Naive thymus-derived CD4-positive, alpha-beta T cell (primary cell): ENCODE data around the gene GBGT1. TPM values are rescaled to one million over a fixed set of nuclear protein-coding genes. Genes with fewer than 3 reads are reported as not detected.

Source experiments
- ATAC-seq: fragments of 150-1000 bp; cut with Tn5 transposase; 2 replicates; pipeline ENCODE4 v1.10.0; 2021; ENCODE audit warnings: mild to moderate bottlenecking, moderate library complexity
- CTCF ChIA-PET: fragments of 350-600 bp; sonication (Branson Sonifier 250); formaldehyde crosslinking; loops from one replicate; lab custom pipeline; 2021; ENCODE audit warnings: antibody characterized with exemption; lab: Charles Lee
- POLR2A ChIA-PET: fragments of 350-600 bp; sonication (Branson Sonifier 250); formaldehyde crosslinking; loops from one replicate; lab custom pipeline; 2021; ENCODE audit warnings: antibody characterized with exemption, inconsistent platforms; lab: Charles Lee
- DNase-seq, 9 donors: peaks; one replicate each; pipeline versions ENCODE4 v3.0.0 to v3.0.0-alpha.2; 2020 to 2022; ENCODE audit warnings: mixed read lengths in 1 of 9
- H3K27ac ChIP-seq: one replicate; pipeline ENCODE4 v1.7.0; 2013; ENCODE audit warnings: mild to moderate bottlenecking, low read depth, low read length, moderate library complexity
- H3K27me3 ChIP-seq, 2 donors: one replicate each; pipeline ENCODE4 v1.7.0; 2013; ENCODE audit warnings: low read length in 2 of 2, mild to moderate bottlenecking in 2 of 2, moderate library complexity in 2 of 2; ENCODE audit not compliant: control insufficient read depth in 2 of 2, insufficient read depth in 2 of 2
- H3K36me3 ChIP-seq, 3 experiments: 1 replicate in 2 of 3; 2 replicates in 1 of 3; pipeline ENCODE4 v1.7.0; 2013; ENCODE audit warnings: low read length in 3 of 3, mild to moderate bottlenecking in 3 of 3, moderate library complexity in 1 of 3; ENCODE audit not compliant: insufficient read depth in 3 of 3, control insufficient read depth in 2 of 3
- H3K4me1 ChIP-seq, 2 donors: one replicate each; pipeline ENCODE4 v1.7.0; 2013; ENCODE audit warnings: low read length in 2 of 2, mild to moderate bottlenecking in 2 of 2, moderate library complexity in 1 of 2; ENCODE audit not compliant: control insufficient read depth in 2 of 2, insufficient read depth in 2 of 2
- H3K4me3 ChIP-seq: 2 replicates; pipeline ENCODE4 v1.7.0; 2013; ENCODE audit warnings: mild to moderate bottlenecking, low read length
- H3K9me3 ChIP-seq, 3 experiments: 1 replicate in 2 of 3; 2 replicates in 1 of 3; pipeline ENCODE4 v1.7.0; 2013; ENCODE audit warnings: low read length in 3 of 3; ENCODE audit not compliant: control insufficient read depth in 2 of 3
- H3K27ac Mint-ChIP-seq, 9 donors: one replicate each; pipeline ENCODE4 v1.8.0; 2020 to 2022; ENCODE audit warnings: mixed read lengths in 9 of 9, mild to moderate bottlenecking in 8 of 9, moderate library complexity in 5 of 9, inconsistent platforms in 2 of 9
- H3K27me3 Mint-ChIP-seq, 5 donors: one replicate each; pipeline ENCODE4 v1.8.0; 2021 to 2022; ENCODE audit warnings: mixed read lengths in 5 of 5, mild to moderate bottlenecking in 1 of 5
- H3K36me3 Mint-ChIP-seq, 5 donors: one replicate each; pipeline ENCODE4 v1.8.0; 2020 to 2022; ENCODE audit warnings: mixed read lengths in 5 of 5, mild to moderate bottlenecking in 3 of 5, inconsistent platforms in 1 of 5
- H3K4me1 Mint-ChIP-seq, 7 donors: one replicate each; pipeline ENCODE4 v1.8.0; 2020 to 2022; ENCODE audit warnings: mixed read lengths in 7 of 7, mild to moderate bottlenecking in 3 of 7, inconsistent platforms in 1 of 7
- H3K4me3 Mint-ChIP-seq, 10 donors: one replicate each; pipeline ENCODE4 v1.8.0; 2020 to 2022; ENCODE audit warnings: mild to moderate bottlenecking in 10 of 10, mixed read lengths in 10 of 10, moderate library complexity in 6 of 10, inconsistent platforms in 2 of 10
- H3K9me3 Mint-ChIP-seq, 11 donors: one replicate each; pipeline ENCODE4 v1.8.0; 2020 to 2022; ENCODE audit warnings: mixed read lengths in 11 of 11, mild to moderate bottlenecking in 4 of 11, inconsistent platforms in 1 of 11, moderate library complexity in 1 of 11
- intact Hi-C, 2 donors: fragments of 100-400 bp; cut with micrococcal nuclease; formaldehyde crosslinking; loops; one replicate each; pipeline ENCODE4 v1.15.1; 2023
- polyA plus RNA-seq, 2 donors: library from polyadenylated mRNA; unstranded; fragments of 300-500 nt; fragmentation: Illumina TruSeq; gene quantifications; one replicate each; pipeline ENCODE4 v1.2.3, GENCODE V29; 2021
- total RNA-seq, 6 experiments: library from RNA in 5 of 6; stranded (reverse) in 5 of 6; gene quantifications; 1 replicate in 5 of 6; 2 replicates in 1 of 6; pipeline ENCODE4 v1.2.3 and lab custom pipeline; 2021 to 2026

GBGT1 gene
- total and polyA plus RNA-seq, 7 experiments from 2014 or later, result 0.14 to 14.8 (median 4.8) TPM; not detected in 1

- peaks cover 30 to 73% (median 69%) of the 10 kb centered on the region in 7 donors for H3K4me1 Mint-ChIP-seq
- H3K36me3 ChIP-seq, result no peaks in the 10 kb centered on the region
- no peaks in the 10 kb centered on the region for H3K27me3 ChIP-seq
- no peaks in the 10 kb centered on the region for H3K9me3 ChIP-seq
- peak overlapping the region in 8 of 9 donors; percentile 36 to 86 (median 55) for H3K27ac Mint-ChIP-seq
- H3K9me3 Mint-ChIP-seq, result no peaks in the 10 kb centered on the region
- peak overlapping the region; percentile 11 for H3K27ac ChIP-seq
- ChIA-PET CTCF (interaction anchor here (1.1 kb wide), 1 partner anchor 16 kb away, joined by 3 read pairs; no protein-coding TSS in a partner anchor), POLR2A (interaction anchor here (6.5 kb wide), 1 partner anchor 20 kb away, joined by 48 read pairs; no protein-coding TSS in a partner anchor)
- intact Hi-C loops, result no loop called here
- peaks cover 0 to 17% (median 0%) of the 10 kb centered on the region in 5 donors for H3K36me3 Mint-ChIP-seq
- peaks cover 55 to 82% of the 10 kb centered on the region in 2 donors for H3K4me1 ChIP-seq
- DNase-seq (no peak), ATAC-seq (no peak)
- H3K27me3 Mint-ChIP-seq, result no peaks in the 10 kb centered on the region
- peak overlapping the region in 5 of 10 donors; percentile 20 to 80 (median 55) for H3K4me3 Mint-ChIP-seq
- H3K4me3 ChIP-seq, result peak overlapping the region; percentile 27
Measured at GRCh38 chr9:133128152-133128551, 35.6 kb downstream of the GBGT1 start.

DNA sequence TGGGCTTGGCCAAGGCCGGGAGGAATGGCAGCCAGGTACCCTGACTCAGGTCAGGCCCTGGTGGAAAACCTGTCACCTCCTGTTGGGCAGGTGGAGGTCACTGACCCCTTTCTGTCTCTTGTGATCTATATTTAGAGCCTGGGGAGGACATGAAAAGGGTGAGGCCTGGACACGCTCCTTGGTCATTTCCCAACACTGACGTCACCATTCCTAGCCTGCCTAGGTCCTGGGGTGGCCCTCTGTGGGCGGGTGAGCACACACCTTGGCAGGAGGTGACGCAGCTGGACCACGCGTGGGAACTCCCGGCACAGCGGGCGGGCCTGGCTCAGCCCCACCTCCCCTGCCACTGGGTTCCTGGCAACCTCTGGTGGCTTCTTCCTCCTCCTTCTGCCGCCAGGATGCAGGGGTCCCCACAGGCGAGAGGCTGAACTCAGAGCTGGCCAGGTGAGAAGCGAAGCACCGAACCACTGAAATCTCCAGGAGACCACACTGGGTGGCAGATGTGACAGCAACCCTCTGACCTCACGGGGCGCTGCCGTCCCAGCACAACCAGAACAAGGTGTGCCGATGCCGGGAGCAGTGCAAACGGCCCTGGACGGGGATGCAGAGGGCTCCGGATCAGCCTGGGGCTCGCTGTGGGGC is 36.3 kb downstream of the GBGT1 start:
- H3K4me3 ChIP-seq, result peak overlapping the region; percentile 27
- H3K27me3 ChIP-seq, result no peaks in the 10 kb centered on the region
- H3K9me3 ChIP-seq, result no peaks in the 10 kb centered on the region
- H3K9me3 Mint-ChIP-seq, result no peaks in the 10 kb centered on the region
- H3K4me1 Mint-ChIP-seq, result peaks cover 30 to 73% (median 63%) of the 10 kb centered on the region in 7 donors
- peak overlapping the region in 6 of 9 donors; percentile 51 to 86 (median 66) for H3K27ac Mint-ChIP-seq
- no peaks in the 10 kb centered on the region for H3K27me3 Mint-ChIP-seq
- ChIA-PET CTCF (interaction anchor here (0.7 to 1.2 kb wide), 2 partner anchors 16 to 17 kb away, joined by 3 to 9 read pairs; no protein-coding TSS in a partner anchor), POLR2A (no interaction called here)
- intact Hi-C loops, result no loop called here
- H3K4me3 Mint-ChIP-seq, result peak overlapping the region in 5 of 10 donors; percentile 51 to 80 (median 59)
- ATAC-seq (peak; percentile 56), DNase-seq (no peak)
- H3K4me1 ChIP-seq, result peaks cover 48 to 75% of the 10 kb centered on the region in 2 donors
- H3K36me3 ChIP-seq, result no peaks in the 10 kb centered on the region
- H3K36me3 Mint-ChIP-seq, result peaks cover 0 to 17% (median 0%) of the 10 kb centered on the region in 5 donors
- H3K27ac ChIP-seq, result peak overlapping the region; percentile 57

DNA sequence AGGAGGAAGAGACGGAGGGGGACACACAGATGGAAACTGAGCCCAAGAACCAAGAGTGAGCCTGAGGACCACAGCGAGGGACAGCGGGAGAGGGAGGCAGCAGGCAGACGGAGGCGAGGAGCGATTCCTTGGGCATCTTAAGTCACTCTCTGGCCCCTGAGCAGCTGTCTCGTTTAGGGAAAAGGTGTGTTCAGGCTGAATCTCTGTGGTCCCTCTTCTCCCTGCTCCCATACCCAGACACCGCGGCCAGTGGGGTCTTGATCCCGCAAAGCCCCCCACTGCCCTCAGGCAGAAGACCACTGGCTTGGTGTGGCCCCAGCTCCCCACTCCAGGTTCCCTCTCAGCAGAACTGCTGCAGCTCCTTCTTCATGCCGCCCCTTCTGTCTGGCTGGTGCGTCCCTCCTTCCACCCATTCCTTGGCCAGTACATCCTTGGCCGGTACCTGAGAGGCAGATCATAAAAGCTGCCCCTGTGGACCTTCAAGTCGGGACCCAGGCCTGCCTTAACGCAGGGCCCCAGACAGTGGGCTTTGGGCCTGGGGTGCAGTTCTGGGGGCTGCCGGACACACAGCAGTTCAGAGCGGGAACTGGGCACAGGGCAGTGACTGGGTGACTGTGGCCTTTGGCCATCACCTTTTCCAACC is 36.9 kb downstream of the GBGT1 start:
- peaks cover 47 to 70% of the 10 kb centered on the region in 2 donors for H3K4me1 ChIP-seq
- no peak overlapping the region for H3K4me3 ChIP-seq
- no peaks in the 10 kb centered on the region for H3K27me3 Mint-ChIP-seq
- ATAC-seq (no peak), DNase-seq (no peak)
- H3K9me3 Mint-ChIP-seq, result no peaks in the 10 kb centered on the region
- POLR2A ChIA-PET, result interaction anchor here (0.7 to 1.3 kb wide), 2 partner anchors 8 to 10 kb away, joined by 3 read pairs; no protein-coding TSS in a partner anchor
- H3K27ac ChIP-seq, result peak overlapping the region; percentile 57
- H3K9me3 ChIP-seq, result no peaks in the 10 kb centered on the region
- peak overlapping the region; percentile 52 to 80 (median 64) for H3K4me3 Mint-ChIP-seq
- H3K27me3 ChIP-seq, result no peaks in the 10 kb centered on the region
- no peaks in the 10 kb centered on the region for H3K36me3 ChIP-seq
- H3K27ac Mint-ChIP-seq, result peak overlapping the region in 7 of 9 donors; percentile 28 to 94 (median 82)
- peaks cover 0 to 17% (median 0%) of the 10 kb centered on the region in 5 donors for H3K36me3 Mint-ChIP-seq
- CTCF ChIA-PET, result interaction anchor here (0.7 to 1.2 kb wide), 2 partner anchors 16 to 18 kb away, joined by 3 to 9 read pairs; no protein-coding TSS in a partner anchor
- intact Hi-C loops, result no loop called here
- H3K4me1 Mint-ChIP-seq, result peaks cover 31 to 73% (median 60%) of the 10 kb centered on the region in 7 donors

- Histone ChIP-seq H3K27ac (peak overlapping the region; percentile 57), H3K27me3 (no peaks in the 10 kb centered on the region), H3K4me1 (peaks cover 46 to 69% of the 10 kb centered on the region in 2 donors), H3K36me3 (no peaks in the 10 kb centered on the region), H3K4me3 (peak overlapping the region; percentile 20), H3K9me3 (no peaks in the 10 kb centered on the region)
- ATAC-seq (no peak), DNase-seq (peak in 1 of 9 donors; percentile 44)
- ChIA-PET POLR2A (interaction anchor here (0.7 to 1.6 kb wide), 6 partner anchors 9 to 66 kb away, joined by 3 to 4 read pairs (median 3); no protein-coding TSS in a partner anchor), CTCF (interaction anchor here (0.6 to 1.2 kb wide), 2 partner anchors 18 kb away, joined by 3 to 9 read pairs; no protein-coding TSS in a partner anchor)
- no peaks in the 10 kb centered on the region for H3K27me3 Mint-ChIP-seq
- H3K36me3 Mint-ChIP-seq, result peaks cover 0 to 17% (median 0%) of the 10 kb centered on the region in 5 donors
- no peaks in the 10 kb centered on the region for H3K9me3 Mint-ChIP-seq
- H3K4me3 Mint-ChIP-seq, result peak overlapping the region; percentile 39 to 80 (median 64)
- peaks cover 35 to 72% (median 58%) of the 10 kb centered on the region in 7 donors for H3K4me1 Mint-ChIP-seq
- intact Hi-C loops, result no loop called here
- peak overlapping the region; percentile 28 to 94 (median 81) for H3K27ac Mint-ChIP-seq
Measured at GRCh38 chr9:133125941-133126696, 37.6 kb downstream of the GBGT1 start.

- H3K27me3 ChIP-seq, result no peaks in the 10 kb centered on the region
- no peak for DNase-seq
- H3K36me3 ChIP-seq, result no peaks in the 10 kb centered on the region
- POLR2A ChIA-PET, result interaction anchor here (0.7 to 1.6 kb wide), 5 partner anchors 12 to 65 kb away, joined by 3 to 5 read pairs (median 4); no protein-coding TSS in a partner anchor
- H3K4me1 ChIP-seq, result peaks cover 45 to 67% of the 10 kb centered on the region in 2 donors
- CTCF ChIA-PET, result no interaction called here
- no peak for ATAC-seq
- Mint-ChIP-seq H3K4me1 (peaks cover 31 to 68% (median 50%) of the 10 kb centered on the region in 7 donors), H3K27ac (peak overlapping the region in 8 of 9 donors; percentile 22 to 99 (median 63)), H3K36me3 (peaks cover 0 to 12% (median 0%) of the 10 kb centered on the region in 5 donors), H3K4me3 (peak overlapping the region in 5 of 10 donors; percentile 10 to 59 (median 41)), H3K27me3 (no peaks in the 10 kb centered on the region), H3K9me3 (no peaks in the 10 kb centered on the region)
- intact Hi-C loops, result loop anchor here in 1 of 2 donors (5.0 kb wide), 2 partner anchors 232 to 942 kb away; partner anchors contain the start of genes BRD3, SURF1 and SURF2
- H3K4me3 ChIP-seq, result no peak overlapping the region
- no peak overlapping the region for H3K27ac ChIP-seq
- no peaks in the 10 kb centered on the region for H3K9me3 ChIP-seq
Measured at GRCh38 chr9:133124907-133125275, 38.8 kb downstream of the GBGT1 start.
